GM11168 (cell line): ENCODE data around the gene FTMT.
"Not testable (repeated sequence)": the region's sequence is repeated elsewhere in the genome, so short reads cannot be mapped to it uniquely, and the experiment has no call there.

Experiments used
- in situ Hi-C: fragments of 300-500 bp; cut with MboI; formaldehyde crosslinking; loops from one replicate; pipeline ENCODE4 v1.12.0; 2022; ENCODE audit warnings: low sequenced_read_pairs; ENCODE audit not compliant: unreplicated experiment

Gene FTMT

DNA sequence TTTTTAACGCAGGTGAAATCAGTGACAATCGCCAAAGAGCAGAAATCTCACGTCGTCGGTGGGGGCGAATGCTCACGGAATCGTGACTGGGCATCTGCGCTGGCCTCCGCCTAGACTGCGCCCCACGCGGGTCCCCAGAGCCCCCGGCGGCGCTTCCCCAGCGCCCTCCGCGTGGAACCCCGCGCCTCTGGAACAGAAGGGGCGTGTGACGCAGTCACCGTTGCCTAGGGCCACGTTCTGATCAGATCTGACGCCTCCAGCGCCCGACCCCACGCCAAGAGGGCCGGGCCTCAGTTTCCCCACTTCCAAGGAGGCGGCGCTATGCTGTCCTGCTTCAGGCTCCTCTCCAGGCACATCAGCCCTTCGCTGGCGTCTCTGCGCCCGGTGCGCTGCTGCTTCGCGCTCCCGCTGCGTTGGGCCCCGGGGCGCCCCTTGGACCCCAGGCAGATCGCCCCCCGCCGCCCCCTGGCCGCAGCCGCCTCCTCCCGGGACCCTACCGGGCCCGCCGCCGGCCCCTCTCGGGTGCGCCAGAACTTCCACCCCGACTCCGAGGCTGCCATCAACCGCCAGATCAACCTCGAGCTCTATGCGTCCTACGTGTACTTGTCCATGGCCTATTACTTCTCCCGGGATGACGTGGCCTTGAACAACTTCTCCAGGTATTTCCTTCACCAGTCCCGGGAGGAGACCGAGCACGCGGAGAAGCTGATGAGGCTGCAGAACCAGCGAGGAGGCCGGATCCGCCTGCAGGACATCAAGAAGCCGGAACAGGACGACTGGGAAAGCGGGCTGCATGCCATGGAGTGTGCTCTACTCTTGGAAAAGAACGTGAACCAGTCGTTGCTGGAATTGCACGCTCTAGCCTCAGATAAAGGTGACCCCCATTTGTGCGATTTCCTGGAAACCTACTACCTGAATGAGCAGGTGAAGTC, at the start of gene FTMT:
Gene FTMT (plus strand): TSS at position 240 of the 932 bp plus-strand sequence. CDS start 82 bp downstream, at position 322.
- in situ Hi-C loops, result no loop called here

DNA sequence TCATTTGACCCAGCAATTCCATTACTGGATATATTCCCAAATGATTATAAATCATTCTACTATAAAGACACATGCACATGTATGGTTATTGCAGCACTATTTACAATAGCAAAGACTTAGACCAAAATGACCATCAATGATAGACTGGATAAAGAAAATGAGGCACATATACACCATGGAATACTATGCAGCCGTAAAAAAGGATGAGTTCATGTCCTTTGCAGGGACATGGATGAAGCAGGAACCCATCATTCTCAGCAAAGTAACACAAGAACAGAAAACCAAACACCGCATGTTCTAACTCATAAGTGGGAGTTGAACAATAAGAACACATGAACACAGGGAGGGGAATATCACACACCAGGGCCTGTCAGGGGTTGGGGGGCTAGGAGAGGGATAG, 46.4 kb upstream of the FTMT start:
- in situ Hi-C loops, result not testable (repeated sequence)

- in situ Hi-C loops, result no loop called here
These were observed 45.8 kb upstream of the FTMT start for GRCh38 chr5:121805911-121806310.

DNA sequence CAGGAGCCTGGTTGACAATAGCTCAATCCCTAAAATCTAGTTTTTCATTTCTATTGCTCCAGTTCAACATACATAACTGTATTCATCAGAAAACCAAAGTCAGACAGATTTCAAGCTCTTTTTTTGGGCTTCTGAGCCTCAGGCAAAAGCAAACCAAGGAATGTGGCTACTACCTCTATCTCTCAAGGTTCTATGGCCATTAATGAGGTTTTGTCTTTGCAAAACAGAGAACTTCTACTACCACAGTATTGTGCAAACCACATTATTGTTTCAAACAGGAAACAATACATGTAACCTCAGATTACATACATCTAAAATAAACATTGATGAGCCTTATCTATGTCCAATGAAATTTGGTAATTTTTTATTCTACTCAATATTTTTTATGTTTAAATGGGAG, 35.5 kb upstream of the FTMT start:
- in situ Hi-C loops, result no loop called here

- in situ Hi-C loops, result no loop called here
These were observed 31.9 kb upstream of the FTMT start for GRCh38 chr5:121819682-121820261.

GRCh38 chr5:121833617-121834016, 18.1 kb upstream of the FTMT start:
- in situ Hi-C loops, result no loop called here

GRCh38 chr5:121834021-121834420, 17.7 kb upstream of the FTMT start:
- in situ Hi-C loops, result no loop called here

- in situ Hi-C loops, result no loop called here
These were observed 9.8 kb upstream of the FTMT start for GRCh38 chr5:121841892-121842291.

- in situ Hi-C loops, result no loop called here
These were observed 1.4 kb upstream of the FTMT start for GRCh38 chr5:121850272-121850671.

- in situ Hi-C loops, result no loop called here
These were observed 2.2 kb downstream of the FTMT start for GRCh38 chr5:121853850-121854249.

- in situ Hi-C loops, result no loop called here
These were observed 11.1 kb downstream of the FTMT start for GRCh38 chr5:121862801-121863200.

DNA sequence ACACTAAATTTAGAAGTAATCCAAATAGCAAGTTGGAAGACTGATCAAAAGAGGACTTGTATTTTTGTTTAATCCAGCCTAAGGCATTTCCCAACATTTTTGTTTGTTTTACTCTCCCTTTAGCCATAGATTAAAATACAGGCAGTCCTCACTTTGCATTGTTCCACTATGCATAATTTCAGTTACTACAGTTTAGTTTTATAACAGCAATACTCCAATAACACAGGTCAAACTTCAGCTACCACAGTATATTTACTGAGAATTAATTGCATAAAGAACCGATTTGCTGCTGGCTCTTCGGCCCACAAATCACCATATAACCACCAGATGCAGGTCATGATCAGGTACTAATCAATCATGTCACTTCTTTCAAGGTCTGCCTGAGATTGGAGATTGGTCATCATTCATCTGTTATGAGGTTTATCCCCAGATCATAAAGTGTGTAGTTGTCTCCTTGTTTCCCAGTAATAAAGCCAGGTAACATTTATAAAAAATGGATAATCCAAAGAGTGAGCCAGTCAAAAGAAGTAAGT, 12.1 kb downstream of the FTMT start:
- in situ Hi-C loops, result no loop called here

GRCh38 chr5:121867403-121867802, 15.7 kb downstream of the FTMT start:
- in situ Hi-C loops, result no loop called here

- in situ Hi-C loops, result no loop called here
These were observed 18.8 kb downstream of the FTMT start for GRCh38 chr5:121870489-121870888.

- in situ Hi-C loops, result no loop called here
These were observed 21.2 kb downstream of the FTMT start for GRCh38 chr5:121872856-121873255.

- in situ Hi-C loops, result no loop called here
These were observed 21.7 kb downstream of the FTMT start for GRCh38 chr5:121873409-121873808.

GRCh38 chr5:121885630-121886029, 33.9 kb downstream of the FTMT start:
- in situ Hi-C loops, result no loop called here

- in situ Hi-C loops, result no loop called here
These were observed 36.0 kb downstream of the FTMT start for GRCh38 chr5:121887727-121888126.

- in situ Hi-C loops, result no loop called here
These were observed 38.7 kb downstream of the FTMT start for GRCh38 chr5:121890297-121890858.

DNA sequence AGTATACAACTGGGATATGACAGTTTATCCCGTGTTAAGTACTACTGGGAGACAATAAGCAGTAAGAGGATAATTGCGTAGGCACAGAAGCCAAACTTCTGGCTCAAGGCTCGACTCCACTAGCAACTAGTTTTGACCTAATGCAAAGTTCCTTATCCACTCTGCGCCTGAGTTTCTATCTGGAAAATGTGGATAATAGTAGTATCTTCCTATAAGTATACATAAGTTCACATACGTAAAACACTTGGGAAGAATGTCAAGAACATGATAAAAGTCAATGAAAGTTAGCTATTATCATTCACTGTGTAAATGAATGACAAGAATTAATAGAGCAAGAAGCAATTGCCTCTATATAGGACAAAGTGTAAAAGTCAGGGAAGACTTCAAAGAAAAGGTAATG, 45.7 kb downstream of the FTMT start:
- in situ Hi-C loops, result no loop called here

DNA sequence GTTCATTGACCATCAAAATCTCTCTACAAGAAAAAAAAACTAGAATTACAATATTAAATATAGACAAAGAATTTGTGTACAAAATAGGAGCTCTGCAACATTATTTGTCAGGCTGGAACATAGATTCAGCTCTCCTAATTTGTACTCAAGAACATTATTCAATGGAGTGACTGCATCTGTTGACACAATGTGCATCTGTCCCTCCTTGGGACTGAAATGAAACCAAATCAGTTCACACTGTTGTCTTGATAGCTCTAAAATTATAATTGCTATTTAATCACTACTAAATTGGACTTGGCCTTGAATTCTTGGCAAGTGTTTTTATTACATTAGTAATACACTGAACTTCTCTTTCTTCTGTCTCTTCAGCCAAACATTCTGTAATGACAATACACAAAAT, 47.7 kb downstream of the FTMT start:
- in situ Hi-C loops, result no loop called here
